H7 (cell line): ENCODE results near the gene KIRREL3. TPM values are rescaled to one million over a fixed set of nuclear protein-coding genes. Genes with fewer than 3 reads are reported as not detected.
A peak's percentile ranks its signal among the peaks of the same experiment; 100 is the strongest.

Source experiments
- DNase-seq: peaks from one replicate; pipeline ENCODE4 v3.0.0; 2012
- H3K27me3 ChIP-seq: 2 replicates; pipeline ENCODE4 v1.6.0; 2011; ENCODE audit warnings: mild to moderate bottlenecking, low read length; ENCODE audit not compliant: control insufficient read depth, insufficient read depth
- H3K36me3 ChIP-seq: replicated peaks from 2 replicates; pipeline ENCODE4 v1.5.1; 2011; ENCODE audit warnings: low read length; ENCODE audit not compliant: control insufficient read depth, insufficient read depth
- H3K4me3 ChIP-seq: 2 replicates; pipeline ENCODE4 v1.5.1; 2011; ENCODE audit warnings: low read depth, mild to moderate bottlenecking, control low read depth, low read length, moderate library complexity; ENCODE audit not compliant: insufficient read depth
- total RNA-seq: library from RNA; depleted of rRNA; stranded (reverse); fragments of >200 nt; shearing (Covaris generic); gene quantifications from 2 replicates; pipeline ENCODE4 v1.2.3, GENCODE V29; 2014

KIRREL3 gene
- total RNA-seq, 1 experiment from 2014 or later, result 0.10 TPM

- Histone ChIP-seq H3K36me3 (no peaks in the 10 kb centered on the region), H3K4me3 (no peak overlapping the region), H3K27me3 (no peaks in the 10 kb centered on the region)
- no peak for DNase-seq
Observed at GRCh38 chr11:126521196-126521595, 479.4 kb downstream of the KIRREL3 start.

DNA sequence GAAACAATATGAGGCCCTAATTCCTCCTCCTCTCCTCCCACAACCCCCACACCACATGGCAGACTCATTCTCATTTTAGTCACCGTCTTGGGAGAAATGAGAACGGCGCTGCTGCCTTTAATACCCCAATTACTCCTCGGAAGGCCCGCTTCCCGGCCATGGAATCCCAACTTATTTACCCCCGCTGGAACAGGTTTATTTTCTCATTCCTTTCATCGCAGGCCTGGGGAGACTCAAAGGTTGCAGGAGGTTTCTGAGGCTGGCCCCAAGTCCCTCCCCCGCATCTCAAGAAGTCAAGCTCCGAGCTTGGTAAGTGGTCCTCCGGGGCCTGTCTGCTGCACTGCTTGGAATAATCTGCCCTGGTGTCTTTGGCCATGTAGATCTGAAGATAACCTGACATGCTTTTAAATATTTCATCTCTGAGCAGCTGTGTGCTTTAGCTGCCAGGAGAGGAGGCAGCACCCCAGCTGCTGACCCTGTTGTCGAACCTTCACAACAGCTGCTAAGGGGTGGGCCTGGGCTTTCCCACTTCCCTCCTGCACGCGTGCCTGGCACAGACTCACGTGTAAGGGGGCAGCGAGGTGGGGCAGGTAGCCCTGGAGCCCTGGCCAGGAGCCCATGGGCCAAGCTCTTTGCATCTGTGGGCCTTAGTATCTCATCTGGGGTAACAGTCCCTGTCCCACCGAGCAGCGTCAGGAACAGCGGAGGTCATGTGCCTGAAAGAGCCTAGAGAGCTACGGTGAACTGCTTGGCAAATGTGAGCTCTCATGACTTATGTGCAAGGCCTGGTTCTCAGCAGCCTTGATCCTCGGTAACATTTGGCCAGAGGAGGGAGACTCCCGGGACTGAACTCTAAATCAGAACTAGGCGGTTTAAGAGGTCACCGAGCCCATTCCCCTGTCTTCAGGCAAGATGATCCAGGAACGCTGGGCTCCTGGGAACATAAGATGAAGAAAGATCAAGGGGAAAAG lies 480.5 kb downstream of the KIRREL3 start:
- no peak for DNase-seq
- no peaks in the 10 kb centered on the region for H3K36me3 ChIP-seq
- H3K27me3 ChIP-seq, result no peaks in the 10 kb centered on the region
- H3K4me3 ChIP-seq, result no peak overlapping the region

DNA sequence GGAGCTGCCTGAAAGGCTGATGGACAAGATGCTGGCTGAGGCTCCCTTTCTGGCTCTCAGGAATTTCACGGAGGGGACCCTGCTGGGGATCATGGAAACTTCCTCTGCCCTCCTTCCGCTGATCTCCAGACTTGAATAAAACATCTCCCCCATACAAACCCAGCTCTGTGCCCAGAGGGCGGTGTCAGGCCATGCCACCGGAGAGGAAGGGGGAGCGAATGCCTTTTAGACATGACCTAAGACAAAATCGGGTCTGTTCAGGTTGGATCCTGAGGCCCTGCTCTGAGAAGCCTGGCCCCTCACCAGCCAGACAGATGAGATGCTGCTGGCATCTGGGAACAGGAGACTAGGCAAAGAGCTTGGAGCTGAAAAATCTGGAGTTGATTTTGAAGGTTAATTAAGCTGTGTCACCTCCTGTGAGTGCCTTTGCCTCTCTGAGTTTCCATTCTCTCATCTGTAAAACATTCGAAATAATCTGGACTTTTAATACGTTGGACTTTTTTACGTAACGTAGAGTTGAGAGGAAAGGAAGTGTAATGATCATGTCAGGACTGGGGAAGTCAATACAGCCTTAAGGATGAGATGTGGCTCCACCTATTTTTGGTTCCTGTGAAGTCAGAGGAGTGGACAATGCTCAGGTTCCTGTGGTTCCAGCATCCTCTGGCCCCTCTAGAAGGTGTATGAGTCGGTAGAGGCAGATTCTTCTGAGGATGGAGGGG lies 481.4 kb downstream of the KIRREL3 start:
- H3K36me3 ChIP-seq, result no peaks in the 10 kb centered on the region
- peak; percentile 71 for DNase-seq
- no peak overlapping the region for H3K4me3 ChIP-seq
- H3K27me3 ChIP-seq, result no peaks in the 10 kb centered on the region

GRCh38 chr11:126518071-126518971 lies 482.2 kb downstream of the KIRREL3 start:
- H3K4me3 ChIP-seq, result no peak overlapping the region
- no peaks in the 10 kb centered on the region for H3K36me3 ChIP-seq
- H3K27me3 ChIP-seq, result no peaks in the 10 kb centered on the region
- no peak for DNase-seq

- no peaks in the 10 kb centered on the region for H3K27me3 ChIP-seq
- no peaks in the 10 kb centered on the region for H3K36me3 ChIP-seq
- no peak overlapping the region for H3K4me3 ChIP-seq
- no peak for DNase-seq
Observed at GRCh38 chr11:126515501-126515900, 485.1 kb downstream of the KIRREL3 start.

- no peaks in the 10 kb centered on the region for H3K27me3 ChIP-seq
- H3K4me3 ChIP-seq, result no peak overlapping the region
- H3K36me3 ChIP-seq, result no peaks in the 10 kb centered on the region
- no peak for DNase-seq
Observed at GRCh38 chr11:126514061-126514693, 486.4 kb downstream of the KIRREL3 start.

- Histone ChIP-seq H3K4me3 (no peak overlapping the region), H3K27me3 (no peaks in the 10 kb centered on the region), H3K36me3 (no peaks in the 10 kb centered on the region)
- DNase-seq, result no peak
Observed at GRCh38 chr11:126512741-126513715, 487.5 kb downstream of the KIRREL3 start.

DNA sequence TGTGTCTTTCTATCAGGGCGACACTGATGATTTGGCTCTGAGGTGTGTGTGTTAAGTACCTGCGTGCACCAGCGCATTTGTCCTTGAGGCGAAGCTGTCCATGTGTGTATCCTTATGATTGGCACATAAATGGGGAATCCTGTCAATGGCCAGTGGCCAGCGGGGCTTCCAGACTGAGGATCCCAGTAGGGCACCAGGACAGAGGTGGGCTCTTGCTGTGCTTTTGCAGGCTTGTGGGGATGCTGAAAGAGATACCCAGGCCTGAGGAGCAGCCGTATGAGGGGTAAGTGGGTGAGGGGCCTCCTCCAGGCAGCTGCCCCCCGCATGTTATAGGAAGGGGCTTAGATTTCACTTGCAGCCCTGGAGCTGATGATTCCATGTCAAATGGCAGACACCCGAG lies 488.3 kb downstream of the KIRREL3 start:
- no peaks in the 10 kb centered on the region for H3K36me3 ChIP-seq
- H3K4me3 ChIP-seq, result no peak overlapping the region
- no peak for DNase-seq
- no peaks in the 10 kb centered on the region for H3K27me3 ChIP-seq

DNA sequence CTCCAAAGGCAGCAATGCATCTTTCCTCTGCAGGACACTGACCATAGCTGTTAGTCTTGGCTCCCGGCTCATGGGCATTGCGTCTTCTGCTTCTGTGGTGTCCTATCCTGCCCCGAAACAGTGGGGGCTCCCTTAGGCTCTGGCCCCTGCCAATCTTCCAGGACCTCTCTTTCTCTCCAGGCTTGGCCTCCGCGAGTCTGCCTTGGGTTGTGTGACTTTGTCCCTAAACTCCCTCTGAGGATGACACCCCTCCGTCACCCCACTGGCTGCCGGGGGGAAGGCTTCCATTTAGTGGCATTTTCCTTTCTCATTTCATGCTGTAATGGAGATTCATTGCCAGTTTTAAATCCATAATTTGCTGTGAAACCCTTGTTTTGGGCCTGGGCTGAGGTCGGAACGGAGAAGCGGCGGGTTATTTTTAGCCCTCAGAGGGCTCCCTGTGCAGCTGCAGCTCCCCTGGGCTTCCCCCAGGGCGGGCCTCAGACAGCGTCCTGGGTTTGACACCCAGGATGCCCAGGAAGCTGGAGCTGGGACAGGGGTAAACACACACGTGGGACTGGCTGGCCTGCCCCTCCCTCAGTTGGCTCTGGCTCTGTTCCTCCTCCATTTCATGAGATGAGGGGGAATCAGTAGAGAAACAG lies 489.0 kb downstream of the KIRREL3 start:
- H3K27me3 ChIP-seq, result no peaks in the 10 kb centered on the region
- DNase-seq, result no peak

GRCh38 chr11:126510621-126511370 lies 489.8 kb downstream of the KIRREL3 start:
- no peak for DNase-seq
- Histone ChIP-seq H3K4me3 (no peak overlapping the region), H3K36me3 (no peaks in the 10 kb centered on the region), H3K27me3 (no peaks in the 10 kb centered on the region)

More for the DNA sequence above, 489.0 kb downstream of the KIRREL3 start:
- Histone ChIP-seq H3K4me3 (no peak overlapping the region), H3K36me3 (no peaks in the 10 kb centered on the region)

GRCh38 chr11:126507646-126508045 lies 492.9 kb downstream of the KIRREL3 start:
- no peak for DNase-seq
- no peaks in the 10 kb centered on the region for H3K36me3 ChIP-seq
- H3K27me3 ChIP-seq, result no peaks in the 10 kb centered on the region
- no peak overlapping the region for H3K4me3 ChIP-seq

DNA sequence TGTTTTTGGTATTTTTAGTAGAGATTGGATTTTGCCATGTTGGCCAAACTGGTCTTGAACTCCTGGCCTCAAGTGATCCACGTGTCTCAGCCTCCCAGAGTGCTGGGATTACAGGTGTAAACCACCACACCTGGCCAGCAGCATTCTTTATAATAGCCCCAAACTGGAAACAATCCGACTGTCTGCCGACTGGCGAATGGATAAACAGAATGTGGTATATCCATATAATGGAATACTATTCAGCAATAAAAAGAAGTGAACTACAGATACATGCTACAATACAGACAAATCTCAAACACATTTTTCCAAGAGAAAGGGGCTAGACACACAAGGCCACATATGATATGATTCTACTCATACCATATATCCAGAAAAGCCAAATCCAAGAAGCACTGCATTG lies 493.8 kb downstream of the KIRREL3 start:
- Histone ChIP-seq H3K36me3 (no peaks in the 10 kb centered on the region), H3K4me3 (no peak overlapping the region), H3K27me3 (no peaks in the 10 kb centered on the region)
- no peak for DNase-seq
